GM19324 (cell line): ENCODE results near the gene GPR176.
"Not testable (repeated sequence)": the region's sequence is repeated elsewhere in the genome, so short reads cannot be mapped to it uniquely, and the experiment has no call there.

Source experiments
- ATAC-seq: cut with Tn5 transposase; IDR thresholded peaks from one replicate; pipeline ENCODE4 v1.9.1; 2021; ENCODE audit warnings: mild to moderate bottlenecking, moderate library complexity; ENCODE audit not compliant: unreplicated experiment, low FRiP score

GPR176 gene

DNA sequence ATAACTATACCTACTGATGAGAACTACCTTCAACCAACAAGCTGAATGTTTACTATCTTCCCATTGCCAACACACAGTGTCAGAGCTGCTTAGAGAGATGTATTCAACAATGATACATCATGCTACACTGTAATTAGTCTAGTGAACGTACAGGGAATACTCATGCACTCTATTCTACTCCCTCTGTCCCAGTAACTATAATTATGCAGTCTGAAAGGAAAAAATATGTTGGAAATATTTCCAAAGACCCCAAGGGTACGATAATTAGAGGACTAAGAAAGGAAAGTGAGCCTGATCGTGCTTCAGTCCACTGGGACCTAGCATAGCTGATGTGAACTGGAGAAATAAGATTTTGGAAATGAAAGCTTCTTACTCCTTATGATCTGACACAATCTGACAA, 100.5 kb downstream of the GPR176 start:
- no peak for ATAC-seq

DNA sequence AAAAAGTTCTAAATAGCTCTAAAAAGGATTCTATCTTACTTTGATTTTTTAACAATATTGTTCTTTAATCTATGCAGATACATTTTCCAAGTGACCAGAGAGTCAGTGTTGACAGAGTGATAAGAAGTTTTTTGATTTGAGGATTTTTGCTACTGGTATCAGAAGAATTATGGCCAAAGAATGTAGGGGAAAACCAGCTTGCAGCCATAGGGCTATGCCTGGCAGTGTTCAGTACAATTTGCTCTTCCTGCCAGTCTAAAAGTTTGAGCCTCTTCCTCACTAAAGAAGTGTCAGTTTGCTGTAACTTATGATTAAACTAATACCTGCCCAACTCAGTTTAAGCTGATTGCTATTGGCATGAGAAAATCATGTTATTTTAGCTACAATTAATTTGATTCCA, 102.2 kb downstream of the GPR176 start:
- ATAC-seq: no peak

DNA sequence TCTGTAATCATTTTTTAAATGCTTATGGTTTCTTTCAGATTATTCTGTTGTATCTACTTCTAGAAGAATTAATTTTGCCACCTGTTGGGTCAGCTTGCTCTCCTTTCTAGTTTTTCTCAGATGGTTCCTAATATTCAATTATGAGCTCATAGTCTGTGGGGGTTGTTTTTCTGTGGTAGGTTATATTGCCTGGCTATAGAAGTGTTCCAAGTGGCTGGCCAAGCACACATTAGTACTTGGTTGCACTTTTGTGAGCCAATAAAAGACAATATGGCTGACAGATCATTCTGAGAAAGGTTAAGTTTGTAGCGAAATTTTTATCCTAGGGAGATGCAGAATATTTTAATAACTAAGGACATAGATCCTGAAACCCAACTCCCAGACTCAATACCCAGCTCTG, 105.6 kb downstream of the GPR176 start:
- no peak for ATAC-seq

DNA sequence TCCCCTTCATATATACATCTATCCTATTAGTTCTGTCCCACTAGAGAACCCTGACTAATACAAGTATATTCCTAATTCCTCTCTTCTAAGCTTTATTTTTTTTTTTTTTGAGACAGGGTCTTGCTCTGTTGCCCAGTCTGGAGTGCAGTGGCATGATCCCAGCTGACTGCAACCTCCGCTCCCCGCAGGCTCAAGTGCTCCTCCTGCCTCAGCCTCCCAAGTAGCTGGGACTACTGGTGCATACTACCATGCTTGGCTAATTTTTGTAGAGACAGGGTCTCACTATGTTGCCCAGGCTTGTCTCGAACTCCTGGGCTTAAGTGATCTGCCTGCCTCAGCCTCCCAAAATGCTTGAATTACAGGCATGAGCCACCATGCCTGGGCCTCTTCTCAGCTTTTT, 107.4 kb downstream of the GPR176 start:
- not testable (repeated sequence) for ATAC-seq

DNA sequence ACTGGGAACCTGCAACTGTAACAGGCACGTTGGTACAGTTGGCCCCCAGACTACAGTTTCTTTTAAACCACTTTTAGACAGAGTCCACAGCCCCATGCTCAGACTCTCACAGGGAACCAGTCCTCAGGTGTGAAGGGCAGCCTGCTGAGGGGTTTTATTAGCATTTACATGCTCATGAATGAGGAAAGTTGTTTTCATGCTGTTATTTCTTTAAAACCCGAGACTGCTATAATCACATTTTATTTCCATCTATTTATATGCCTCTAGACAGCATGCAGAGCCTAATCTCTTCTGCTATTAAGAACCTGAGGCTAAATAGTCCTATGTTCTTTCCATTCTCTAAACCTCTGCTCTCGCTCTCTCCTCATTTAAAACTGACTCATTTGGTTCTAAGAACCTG, 111.2 kb downstream of the GPR176 start:
- no peak for ATAC-seq

DNA sequence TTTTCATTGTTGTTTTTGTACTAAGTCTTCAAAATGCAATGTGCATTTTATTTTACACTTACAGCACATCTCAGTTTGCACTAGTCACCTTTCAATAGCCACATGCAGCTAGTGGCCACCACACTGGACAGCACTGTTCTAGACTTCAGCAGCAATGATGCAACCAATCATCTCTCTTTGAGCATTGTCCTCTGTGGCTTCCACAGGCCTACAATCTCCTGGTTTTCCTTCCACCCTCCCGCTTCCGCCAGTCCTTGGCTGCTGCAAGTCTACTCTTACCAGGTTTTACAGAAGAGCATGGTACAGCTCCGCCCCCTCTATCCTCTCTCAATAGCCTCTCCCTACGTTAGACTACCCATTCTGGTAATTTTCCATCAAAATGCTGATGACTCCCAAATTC, 112.3 kb downstream of the GPR176 start:
- no peak for ATAC-seq

DNA sequence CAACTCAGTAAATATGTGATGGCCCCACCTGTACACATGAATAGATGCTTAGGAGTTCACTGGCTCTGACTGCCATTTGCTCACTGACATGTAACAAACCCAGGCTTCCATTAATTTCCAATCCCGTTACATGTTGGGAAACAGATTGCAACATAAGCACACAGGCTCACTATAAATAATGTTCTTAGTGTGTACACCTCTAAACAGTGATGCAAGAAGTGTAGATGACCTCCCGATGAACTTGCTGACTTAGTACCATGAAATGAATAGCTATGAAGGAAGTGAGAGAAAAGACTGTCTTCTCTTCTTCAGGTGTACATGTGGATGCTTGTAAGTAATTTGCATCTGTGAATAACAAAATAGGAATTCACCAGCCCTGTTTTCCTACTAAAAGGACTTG, 116.0 kb downstream of the GPR176 start:
- ATAC-seq: no peak

DNA sequence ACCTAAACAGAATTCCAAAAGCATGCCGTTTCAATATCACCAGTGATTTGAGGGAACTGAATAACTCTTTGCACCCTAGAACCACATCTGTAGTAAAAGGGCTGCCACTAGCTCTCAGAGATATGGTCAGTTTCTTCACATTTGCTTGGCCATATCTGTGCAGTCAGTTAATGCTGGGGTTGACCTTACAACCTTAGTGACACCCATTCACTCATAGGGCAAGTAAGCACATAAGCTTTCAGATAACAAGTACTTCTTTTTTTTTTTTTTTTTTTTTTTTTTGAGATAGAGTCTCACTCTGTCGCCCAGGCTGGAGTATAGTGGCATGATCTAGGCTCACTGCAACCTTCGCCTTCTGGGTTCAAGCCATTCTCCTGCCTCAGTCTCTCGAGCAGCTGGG, 117.0 kb downstream of the GPR176 start:
- no peak for ATAC-seq

- ATAC-seq: peak; percentile 66
Measured at GRCh38 chr15:39801641-39802309, 118.3 kb downstream of the GPR176 start.

GRCh38 chr15:39799552-39800011, 120.5 kb downstream of the GPR176 start:
- ATAC-seq: no peak

- ATAC-seq: no peak
Measured at GRCh38 chr15:39798382-39798781, 121.7 kb downstream of the GPR176 start.

DNA sequence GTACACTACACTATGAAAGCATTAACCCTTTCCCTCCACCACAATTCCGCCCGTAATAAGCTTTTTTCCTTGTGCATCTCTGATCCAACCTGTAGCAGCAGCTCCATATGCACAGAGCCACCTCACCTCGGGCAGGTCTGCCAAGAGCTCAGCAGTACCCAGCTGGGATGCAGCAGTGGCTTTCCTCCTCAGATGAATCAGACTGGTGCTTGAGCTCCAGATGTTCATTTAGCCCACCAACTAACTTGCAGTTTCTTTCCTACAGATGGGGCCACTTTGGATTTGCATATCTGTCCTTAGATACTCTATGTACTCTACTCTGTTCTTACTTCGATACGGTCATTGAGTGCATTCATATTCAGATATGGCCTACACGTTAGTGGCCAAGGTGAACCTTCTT, 122.7 kb downstream of the GPR176 start:
- ATAC-seq: no peak

DNA sequence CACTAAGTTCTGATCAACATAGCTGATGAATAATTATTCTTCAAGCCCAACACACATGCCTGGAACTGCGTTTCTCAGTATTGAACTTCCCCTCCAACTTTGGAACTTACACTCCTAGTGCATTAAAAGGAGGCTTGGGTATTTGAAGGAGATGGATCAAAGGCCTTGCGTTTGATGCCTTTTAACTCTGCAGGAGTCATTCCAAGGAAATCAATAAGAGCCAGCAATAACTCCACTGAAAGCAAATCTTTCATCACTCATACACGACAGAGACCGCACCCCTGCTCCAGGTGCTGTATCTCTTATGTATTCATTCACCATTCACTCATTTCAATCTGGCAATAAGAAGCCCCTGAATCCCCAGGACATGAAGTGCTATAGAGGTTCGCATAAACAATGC, 123.5 kb downstream of the GPR176 start:
- ATAC-seq: no peak

DNA sequence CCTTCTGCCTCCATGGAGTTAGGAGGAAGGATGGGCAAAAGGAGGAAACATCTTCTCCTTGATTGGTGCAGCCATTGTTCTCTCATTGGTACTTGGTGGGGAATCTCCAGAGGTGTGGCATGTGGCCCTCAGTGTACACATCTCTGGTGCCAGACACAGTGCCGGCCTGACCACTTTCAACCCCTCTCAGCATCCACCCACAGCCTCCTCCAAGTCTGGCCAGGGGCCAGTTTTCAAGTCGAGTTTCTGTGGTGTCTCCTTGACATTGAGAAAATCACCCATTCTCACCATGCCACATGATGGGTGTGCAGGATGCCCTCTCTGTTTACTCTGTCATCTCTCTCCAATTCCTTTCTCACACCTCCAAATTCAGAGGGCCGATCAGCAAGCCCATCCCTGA, 124.6 kb downstream of the GPR176 start:
- no peak for ATAC-seq

DNA sequence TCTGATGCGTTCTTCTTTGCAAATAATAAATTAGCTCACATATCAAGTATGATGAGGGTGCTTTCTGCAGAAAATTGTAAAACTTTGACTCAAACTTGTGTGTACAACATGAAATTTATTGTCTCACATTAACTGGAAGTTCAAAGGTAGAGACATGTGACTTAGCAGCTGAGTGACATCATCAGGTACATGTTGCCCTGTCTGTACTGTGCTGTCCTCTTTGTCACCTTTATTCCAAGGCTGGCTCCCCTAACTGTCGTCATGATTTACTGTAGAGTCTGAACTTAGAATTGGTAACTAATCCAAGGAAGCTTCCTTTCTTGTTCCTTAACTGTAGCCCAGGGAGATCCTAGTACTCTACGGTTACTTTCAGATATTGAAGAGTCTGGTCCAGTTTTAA, 125.1 kb downstream of the GPR176 start:
- ATAC-seq: no peak

GRCh38 chr15:39793923-39794322, 126.1 kb downstream of the GPR176 start:
- no peak for ATAC-seq

- no peak for ATAC-seq
Measured at GRCh38 chr15:39792844-39793335, 127.2 kb downstream of the GPR176 start.

DNA sequence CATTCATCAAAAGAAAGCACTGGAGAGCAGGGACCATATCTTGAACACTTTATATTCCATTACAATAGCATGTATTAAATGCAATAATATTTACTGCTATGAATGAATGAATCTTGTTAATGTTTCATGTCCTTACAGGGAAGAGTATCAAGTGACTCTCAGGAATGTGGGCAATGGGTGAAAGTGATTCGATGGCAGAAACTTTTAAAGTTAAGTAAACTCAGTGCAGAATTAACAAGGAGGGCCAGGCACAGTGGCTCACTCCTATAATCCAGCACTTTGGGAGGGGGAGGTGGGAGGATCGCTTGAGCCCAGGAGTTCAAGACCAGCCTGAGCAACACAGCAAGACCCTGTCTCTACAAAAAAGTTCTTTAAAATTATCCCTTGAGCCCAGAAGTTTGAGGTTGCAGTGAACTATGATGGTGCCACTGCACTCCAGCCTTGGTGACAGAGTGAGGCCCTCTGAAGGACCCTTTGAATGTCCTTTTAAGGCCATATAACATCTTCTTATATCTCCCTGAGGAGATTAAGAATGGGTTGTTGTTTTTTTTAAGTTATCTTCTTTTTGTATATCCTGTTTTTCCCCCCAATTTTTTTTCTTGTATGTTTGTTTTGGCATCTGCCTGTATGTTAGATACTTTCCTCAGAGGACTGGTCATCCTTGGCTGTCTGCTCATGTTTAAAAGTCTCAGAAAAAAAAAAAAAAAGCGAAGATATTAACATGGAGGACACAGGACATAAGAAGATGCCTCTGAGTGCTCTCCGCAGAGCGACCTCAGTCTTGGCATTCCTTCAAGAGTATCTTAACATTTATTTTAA, 127.8 kb downstream of the GPR176 start:
- no peak for ATAC-seq

GRCh38 chr15:39789736-39790135, 130.3 kb downstream of the GPR176 start:
- no peak for ATAC-seq

GRCh38 chr15:39788800-39789565, 131.1 kb downstream of the GPR176 start:
- ATAC-seq: no peak

GRCh38 chr15:39788108-39788507, 132.0 kb downstream of the GPR176 start:
- ATAC-seq: no peak
